Skeletal muscle cell (primary cell): ENCODE measurements around the gene HSD17B3.
A peak's percentile ranks its signal among the peaks of the same experiment; 100 is the strongest.
"Not testable (repeated sequence)": the region's sequence is repeated elsewhere in the genome, so short reads cannot be mapped to it uniquely, and the experiment has no call there.

Experiments
- DNase-seq: peaks from one replicate; pipeline ENCODE4 v3.0.0-alpha.2; 2010; ENCODE audit warnings: low read depth
- H3K4me3 ChIP-seq: 2 replicates; pipeline ENCODE4 v1.5.1; 2011; ENCODE audit warnings: low read depth, mild to moderate bottlenecking, control low read depth, low read length, moderate library complexity

HSD17B3 gene

GRCh38 chr9:96302021-96302420 lies at the start of gene HSD17B3:
Gene HSD17B3 (minus strand): TSS chr9:96302176. CDS start chr9:96302104, 72 bp downstream.
- no peak within 1 kb of the TSS for H3K4me3 ChIP-seq

GRCh38 chr9:96350866-96351265 lies 48.9 kb upstream of the HSD17B3 start:
- no peak overlapping the region for H3K4me3 ChIP-seq

More at GRCh38 chr9:96302021-96302420, at the start of gene HSD17B3:
- DNase-seq = no peak

GRCh38 chr9:96348261-96348660 lies 46.3 kb upstream of the HSD17B3 start:
- no peak for DNase-seq
- no peak overlapping the region for H3K4me3 ChIP-seq

More at GRCh38 chr9:96350866-96351265, 48.9 kb upstream of the HSD17B3 start:
- no peak for DNase-seq

- DNase-seq = no peak
- H3K4me3 ChIP-seq = no peak overlapping the region
These were observed 43.6 kb upstream of the HSD17B3 start for GRCh38 chr9:96345551-96345950.

GRCh38 chr9:96344458-96345180 lies 42.6 kb upstream of the HSD17B3 start:
- peak; percentile 90 for DNase-seq
- H3K4me3 ChIP-seq = no peak overlapping the region

GRCh38 chr9:96343515-96344360 lies 41.8 kb upstream of the HSD17B3 start:
- DNase-seq = no peak
- H3K4me3 ChIP-seq = no peak overlapping the region

GRCh38 chr9:96342571-96343245 lies 40.7 kb upstream of the HSD17B3 start:
- no peak for DNase-seq
- no peak overlapping the region for H3K4me3 ChIP-seq

- no peak overlapping the region for H3K4me3 ChIP-seq
- no peak for DNase-seq
These were observed 38.7 kb upstream of the HSD17B3 start for GRCh38 chr9:96340707-96341106.

GRCh38 chr9:96338299-96338698 lies 36.3 kb upstream of the HSD17B3 start:
- DNase-seq = no peak
- no peak overlapping the region for H3K4me3 ChIP-seq

- no peak overlapping the region for H3K4me3 ChIP-seq
- DNase-seq = no peak
These were observed 32.0 kb upstream of the HSD17B3 start for GRCh38 chr9:96333958-96334357.

GRCh38 chr9:96331236-96331947 lies 29.4 kb upstream of the HSD17B3 start:
- no peak overlapping the region for H3K4me3 ChIP-seq
- DNase-seq = no peak

- no peak overlapping the region for H3K4me3 ChIP-seq
- no peak for DNase-seq
These were observed 25.8 kb upstream of the HSD17B3 start for GRCh38 chr9:96327694-96328352.

GRCh38 chr9:96323169-96323568 lies 21.2 kb upstream of the HSD17B3 start:
- DNase-seq = no peak
- no peak overlapping the region for H3K4me3 ChIP-seq

- DNase-seq, H3K4me3 ChIP-seq: not testable (repeated sequence)
These were observed 20.8 kb upstream of the HSD17B3 start for GRCh38 chr9:96322736-96323135.

- H3K4me3 ChIP-seq, DNase-seq: not testable (repeated sequence)
These were observed 20.2 kb upstream of the HSD17B3 start for GRCh38 chr9:96322210-96322609.

GRCh38 chr9:96321515-96321914 lies 19.5 kb upstream of the HSD17B3 start:
- H3K4me3 ChIP-seq = no peak overlapping the region
- no peak for DNase-seq

GRCh38 chr9:96320749-96321280 lies 18.8 kb upstream of the HSD17B3 start:
- no peak for DNase-seq
- no peak overlapping the region for H3K4me3 ChIP-seq

GRCh38 chr9:96318921-96319565 lies 17.1 kb upstream of the HSD17B3 start:
- DNase-seq = no peak
- no peak overlapping the region for H3K4me3 ChIP-seq
